HEK293 (cell line): ENCODE measurements around the gene NDN.

Experiments
- CTCF ChIA-PET: fragments of 350-600 bp; formaldehyde crosslinking; extraction: SDS; loops from one replicate; lab custom pipeline; 2021; ENCODE audit warnings: antibody characterized with exemption; lab: Yijun Ruan, JAX
- POLR2A ChIA-PET: fragments of 300-600 bp; formaldehyde crosslinking; extraction: SDS; loops from one replicate; lab custom pipeline; 2020; ENCODE audit warnings: antibody characterized with exemption, inconsistent platforms; lab: Yijun Ruan, JAX
- H3K27ac ChIP-seq: fragments of 200-500 bp; sonication (Bioruptor generic); 2 replicates; pipeline ENCODE4 v1.5.1; 2014; ENCODE audit warnings: low read depth, low read length, control low read depth, inconsistent platforms; ENCODE audit errors: extremely low read depth
- H3K36me3 ChIP-seq, 2 experiments: fragments of 200-500 bp in 1 of 2; sonication (Bioruptor generic) in 1 of 2; 1 replicate in 1 of 2; 2 replicates in 1 of 2; pipeline ENCODE4 v1.5.1; 2014 to 2017; ENCODE audit warnings: inconsistent platforms in 2 of 2, low read length in 2 of 2; ENCODE audit not compliant: control insufficient read depth in 2 of 2, insufficient read depth in 1 of 2
- H3K4me1 ChIP-seq: fragments of 200-500 bp; sonication (Bioruptor generic); 2 replicates; pipeline ENCODE4 v1.5.1; 2014; ENCODE audit warnings: mild to moderate bottlenecking, low read length, inconsistent platforms; ENCODE audit not compliant: control insufficient read depth, insufficient read depth
- H3K4me3 ChIP-seq: 2 replicates; pipeline ENCODE4 v1.5.1; 2011; ENCODE audit warnings: low read depth, mild to moderate bottlenecking, control low read depth, low read length, moderate library complexity
- H3K9me3 ChIP-seq: fragments of 200-500 bp; sonication (Bioruptor generic); 2 replicates; pipeline ENCODE4 v1.5.1; 2014; ENCODE audit warnings: low read depth, low read length, inconsistent platforms; ENCODE audit not compliant: control insufficient read depth, insufficient read depth
- FEZF1 ChIP-seq: fragments of 450-650 bp; formaldehyde crosslinking; IDR thresholded peaks from 2 replicates; pipeline ENCODE4 v1.5.1; 2016; ENCODE audit warnings: missing biosample characterization, missing genetic modification characterization
- KLF16 ChIP-seq: fragments of 450-650 bp; formaldehyde crosslinking; IDR thresholded peaks from 2 replicates; pipeline ENCODE4 v1.5.1; 2017; ENCODE audit warnings: missing biosample characterization, missing genetic modification characterization
- KLF8 ChIP-seq: fragments of 450-650 bp; formaldehyde crosslinking; IDR thresholded peaks from 2 replicates; pipeline ENCODE4 v1.5.1; 2016; ENCODE audit warnings: missing biosample characterization, missing genetic modification characterization
- TSHZ1 ChIP-seq: fragments of 450-650 bp; formaldehyde crosslinking; IDR thresholded peaks from 2 replicates; pipeline ENCODE4 v1.5.1; 2016; ENCODE audit warnings: missing biosample characterization, missing genetic modification characterization, borderline replicate concordance
- ZEB2 ChIP-seq: fragments of 450-650 bp; formaldehyde crosslinking; IDR thresholded peaks from 2 replicates; pipeline ENCODE4 v1.5.1; 2016; ENCODE audit warnings: missing biosample characterization, missing genetic modification characterization
- ZNF114 ChIP-seq: fragments of 450-650 bp; formaldehyde crosslinking; IDR thresholded peaks from 2 replicates; pipeline ENCODE4 v1.5.0; 2017; ENCODE audit warnings: missing biosample characterization, missing genetic modification characterization
- ZNF280C ChIP-seq: fragments of 450-650 bp; formaldehyde crosslinking; IDR thresholded peaks from 2 replicates; pipeline ENCODE4 v1.5.1; 2016; ENCODE audit warnings: missing biosample characterization, missing genetic modification characterization
- ZNF354C ChIP-seq: fragments of 450-650 bp; formaldehyde crosslinking; IDR thresholded peaks from 2 replicates; pipeline ENCODE4 v1.5.1; 2016; ENCODE audit warnings: missing biosample characterization, missing genetic modification characterization, low read depth, borderline replicate concordance
- ZNF37A ChIP-seq: fragments of 450-650 bp; IDR thresholded peaks from 2 replicates; pipeline ENCODE4 v1.5.1; 2018; ENCODE audit warnings: missing biosample characterization, missing genetic modification characterization
- ZNF398 ChIP-seq: fragments of 450-650 bp; formaldehyde crosslinking; IDR thresholded peaks from 2 replicates; pipeline ENCODE4 v1.5.1; 2017; ENCODE audit warnings: missing biosample characterization, missing genetic modification characterization
- ZNF626 ChIP-seq: fragments of 450-650 bp; sonication (Bioruptor Pico); formaldehyde crosslinking; IDR thresholded peaks from 2 replicates; pipeline ENCODE4 v1.5.1; 2018; ENCODE audit warnings: missing biosample characterization, missing genetic modification characterization, inconsistent platforms
- ZNF654 ChIP-seq: fragments of 450-650 bp; formaldehyde crosslinking; IDR thresholded peaks from 2 replicates; pipeline ENCODE4 v1.5.1; 2016; ENCODE audit warnings: low read depth, missing biosample characterization, missing genetic modification characterization
- ZNF670 ChIP-seq: fragments of 450-650 bp; formaldehyde crosslinking; IDR thresholded peaks from 2 replicates; pipeline ENCODE4 v1.5.1; 2016; ENCODE audit warnings: missing biosample characterization, missing genetic modification characterization, low read depth
- ZNF707 ChIP-seq: fragments of 450-650 bp; formaldehyde crosslinking; IDR thresholded peaks from 2 replicates; pipeline ENCODE4 v1.5.1; 2016; ENCODE audit warnings: missing biosample characterization, missing genetic modification characterization
- ZNF792 ChIP-seq: fragments of 450-650 bp; formaldehyde crosslinking; IDR thresholded peaks from 2 replicates; pipeline ENCODE4 v1.5.1; 2016; ENCODE audit warnings: missing biosample characterization, missing genetic modification characterization
- ZSCAN4 ChIP-seq: fragments of 450-650 bp; formaldehyde crosslinking; IDR thresholded peaks from 2 replicates; pipeline ENCODE4 v1.5.1; 2017; ENCODE audit warnings: missing biosample characterization, missing genetic modification characterization
- ZXDB ChIP-seq: fragments of 450-650 bp; formaldehyde crosslinking; IDR thresholded peaks from 2 replicates; pipeline ENCODE4 v1.5.1; 2016; ENCODE audit warnings: missing biosample characterization, missing genetic modification characterization
- TF ChIP-seq, protein P1 (sequence below): fragments of 450-650 bp; formaldehyde crosslinking; IDR thresholded peaks from 2 replicates; pipeline ENCODE4 v1.5.1; 2016; ENCODE audit warnings: missing biosample characterization, missing genetic modification characterization, borderline replicate concordance
- TF ChIP-seq, protein P2 (sequence below): fragments of 450-650 bp; formaldehyde crosslinking; IDR thresholded peaks from 2 replicates; pipeline ENCODE4 v1.5.1; 2016; ENCODE audit warnings: missing biosample characterization, missing genetic modification characterization

The NDN gene

DNA sequence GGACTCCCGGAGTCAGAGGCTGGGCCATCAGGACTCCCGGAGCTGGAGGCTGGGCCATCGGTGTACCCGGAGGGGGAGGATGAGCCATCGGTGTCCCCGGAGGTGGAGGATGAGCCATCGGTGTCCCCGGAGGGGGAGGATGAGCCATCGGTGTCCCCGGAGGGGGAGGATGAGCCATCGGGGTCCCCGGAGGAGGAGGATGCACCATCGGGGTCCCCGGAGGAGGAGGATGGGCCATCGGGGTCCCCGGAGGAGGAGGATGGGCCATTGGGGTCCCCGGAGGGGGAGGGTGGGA is 40.2 kb downstream of the NDN start:
- Histone ChIP-seq H3K27ac (no peak overlapping the region), H3K4me3 (no peak overlapping the region), H3K36me3 (no peaks in the 10 kb centered on the region), H3K9me3 (no peaks in the 10 kb centered on the region), H3K4me1 (no peaks in the 10 kb centered on the region)
- POLR2A ChIA-PET, result no interaction called here
- CTCF ChIA-PET, result interaction anchor here (0.7 kb wide), 1 partner anchor 10 kb away, joined by 3 read pairs; no protein-coding TSS in a partner anchor
- no peak for TF ChIP-seq ZNF792
- no peak for TF ChIP-seq ZNF37A (tag by site-specific recombination)
- TF ChIP-seq, protein P1, sequence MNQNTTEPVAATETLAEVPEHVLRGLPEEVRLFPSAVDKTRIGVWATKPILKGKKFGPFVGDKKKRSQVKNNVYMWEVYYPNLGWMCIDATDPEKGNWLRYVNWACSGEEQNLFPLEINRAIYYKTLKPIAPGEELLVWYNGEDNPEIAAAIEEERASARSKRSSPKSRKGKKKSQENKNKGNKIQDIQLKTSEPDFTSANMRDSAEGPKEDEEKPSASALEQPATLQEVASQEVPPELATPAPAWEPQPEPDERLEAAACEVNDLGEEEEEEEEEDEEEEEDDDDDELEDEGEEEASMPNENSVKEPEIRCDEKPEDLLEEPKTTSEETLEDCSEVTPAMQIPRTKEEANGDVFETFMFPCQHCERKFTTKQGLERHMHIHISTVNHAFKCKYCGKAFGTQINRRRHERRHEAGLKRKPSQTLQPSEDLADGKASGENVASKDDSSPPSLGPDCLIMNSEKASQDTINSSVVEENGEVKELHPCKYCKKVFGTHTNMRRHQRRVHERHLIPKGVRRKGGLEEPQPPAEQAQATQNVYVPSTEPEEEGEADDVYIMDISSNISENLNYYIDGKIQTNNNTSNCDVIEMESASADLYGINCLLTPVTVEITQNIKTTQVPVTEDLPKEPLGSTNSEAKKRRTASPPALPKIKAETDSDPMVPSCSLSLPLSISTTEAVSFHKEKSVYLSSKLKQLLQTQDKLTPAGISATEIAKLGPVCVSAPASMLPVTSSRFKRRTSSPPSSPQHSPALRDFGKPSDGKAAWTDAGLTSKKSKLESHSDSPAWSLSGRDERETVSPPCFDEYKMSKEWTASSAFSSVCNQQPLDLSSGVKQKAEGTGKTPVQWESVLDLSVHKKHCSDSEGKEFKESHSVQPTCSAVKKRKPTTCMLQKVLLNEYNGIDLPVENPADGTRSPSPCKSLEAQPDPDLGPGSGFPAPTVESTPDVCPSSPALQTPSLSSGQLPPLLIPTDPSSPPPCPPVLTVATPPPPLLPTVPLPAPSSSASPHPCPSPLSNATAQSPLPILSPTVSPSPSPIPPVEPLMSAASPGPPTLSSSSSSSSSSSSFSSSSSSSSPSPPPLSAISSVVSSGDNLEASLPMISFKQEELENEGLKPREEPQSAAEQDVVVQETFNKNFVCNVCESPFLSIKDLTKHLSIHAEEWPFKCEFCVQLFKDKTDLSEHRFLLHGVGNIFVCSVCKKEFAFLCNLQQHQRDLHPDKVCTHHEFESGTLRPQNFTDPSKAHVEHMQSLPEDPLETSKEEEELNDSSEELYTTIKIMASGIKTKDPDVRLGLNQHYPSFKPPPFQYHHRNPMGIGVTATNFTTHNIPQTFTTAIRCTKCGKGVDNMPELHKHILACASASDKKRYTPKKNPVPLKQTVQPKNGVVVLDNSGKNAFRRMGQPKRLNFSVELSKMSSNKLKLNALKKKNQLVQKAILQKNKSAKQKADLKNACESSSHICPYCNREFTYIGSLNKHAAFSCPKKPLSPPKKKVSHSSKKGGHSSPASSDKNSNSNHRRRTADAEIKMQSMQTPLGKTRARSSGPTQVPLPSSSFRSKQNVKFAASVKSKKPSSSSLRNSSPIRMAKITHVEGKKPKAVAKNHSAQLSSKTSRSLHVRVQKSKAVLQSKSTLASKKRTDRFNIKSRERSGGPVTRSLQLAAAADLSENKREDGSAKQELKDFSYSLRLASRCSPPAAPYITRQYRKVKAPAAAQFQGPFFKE (tag by site-specific recombination), result no peak
- no peak for TF ChIP-seq FEZF1 (tag by site-specific recombination)
- no peak for TF ChIP-seq ZNF280C (tag by site-specific recombination)
- TF ChIP-seq KLF8 (tag by site-specific recombination), result no peak
- no peak for TF ChIP-seq ZSCAN4 (tag by site-specific recombination)
- TF ChIP-seq, protein P2, sequence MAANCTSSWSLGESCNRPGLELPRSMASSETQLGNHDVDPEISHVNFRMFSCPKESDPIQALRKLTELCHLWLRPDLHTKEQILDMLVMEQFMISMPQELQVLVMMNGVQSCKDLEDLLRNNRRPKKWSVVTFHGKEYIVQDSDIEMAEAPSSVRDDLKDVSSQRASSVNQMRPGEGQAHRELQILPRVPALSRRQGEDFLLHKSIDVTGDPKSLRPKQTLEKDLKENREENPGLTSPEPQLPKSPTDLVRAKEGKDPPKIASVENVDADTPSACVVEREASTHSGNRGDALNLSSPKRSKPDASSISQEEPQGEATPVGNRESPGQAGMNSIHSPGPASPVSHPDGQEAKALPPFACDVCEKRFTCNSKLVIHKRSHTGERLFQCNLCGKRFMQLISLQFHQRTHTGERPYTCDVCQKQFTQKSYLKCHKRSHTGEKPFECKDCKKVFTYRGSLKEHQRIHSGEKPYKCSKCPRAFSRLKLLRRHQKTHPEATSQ, result no peak
- no peak for TF ChIP-seq ZNF626 (tag by site-specific recombination)
- TF ChIP-seq ZNF654, result no peak
- TF ChIP-seq ZNF354C (tag by site-specific recombination), result no peak
- TF ChIP-seq ZNF114 (tag by site-specific recombination), result no peak
- TF ChIP-seq KLF16 (tag by site-specific recombination), result no peak
- no peak for TF ChIP-seq TSHZ1 (tag by site-specific recombination)
- no peak for TF ChIP-seq ZNF707 (tag by site-specific recombination)
- TF ChIP-seq ZNF670 (tag by site-specific recombination), result no peak
- TF ChIP-seq ZEB2 (tag by site-specific recombination), result no peak
- no peak for TF ChIP-seq ZXDB (tag by site-specific recombination)
- no peak for TF ChIP-seq ZNF398 (tag by site-specific recombination)
- TF ChIP-seq, all 188 proteins: peak for 0
